A549 (cell line): Measurements from ENCODE around the gene MC5R. TPM values are rescaled to one million over a fixed set of nuclear protein-coding genes. Genes with fewer than 3 reads are reported as not detected.
A peak's percentile ranks its signal among the peaks of the same experiment; 100 is the strongest.
"Not testable (repeated sequence)": the region's sequence is repeated elsewhere in the genome, so short reads cannot be mapped to it uniquely, and the experiment has no call there.

Source experiments
- ATAC-seq, 2 experiments: fragments of 200-7000 bp in 1 of 2; fragments of >200 bp in 1 of 2; cut with Nextera tagmentation in 1 of 2; cut with Tn5 transposase in 1 of 2; 3 replicates each; pipeline versions ENCODE4 v1.8.0 to v1.9.1; 2018 to 2020; ENCODE audit warnings: mild to moderate bottlenecking in 1 of 2, moderate library complexity in 1 of 2
- CTCF ChIA-PET: fragments of 300-600 bp; sonication (Branson Sonifier 250); formaldehyde crosslinking; extraction: SDS; loops from one replicate; lab custom pipeline; 2021; ENCODE audit warnings: antibody characterized with exemption, inconsistent platforms; lab: Yijun Ruan, JAX
- POLR2A ChIA-PET: fragments of 350-600 bp; formaldehyde crosslinking; extraction: SDS; loops from one replicate; lab custom pipeline; 2021; ENCODE audit warnings: antibody characterized with exemption, inconsistent platforms; lab: Yijun Ruan, JAX
- DNase-seq, 2 experiments: peaks; one replicate each; pipeline versions ENCODE4 v3.0.0 to v3.0.0-alpha.2; 2011 to 2016; ENCODE audit warnings: low read depth in 1 of 2, low spot score in 1 of 2
- FAIRE-seq: peaks from 2 replicates; lab custom pipeline; 2011; peaks lifted over from hg19 to GRCh38; lab: Jason Lieb, UNC
- H3K27ac ChIP-seq, 2 experiments: fragments of >200 bp; sonication (Bioruptor Twin); formaldehyde crosslinking; 3 replicates each; pipeline ENCODE4 v1.5.1; 2016 to 2017
- H3K4me1 ChIP-seq: fragments of >200 bp; sonication (Bioruptor Twin); formaldehyde crosslinking; 3 replicates; pipeline ENCODE4 v1.6.1; 2016
- H3K4me2 ChIP-seq: fragments of >200 bp; sonication (Bioruptor Twin); formaldehyde crosslinking; 3 replicates; pipeline ENCODE4 v1.6.1; 2016
- H3K4me3 ChIP-seq: fragments of >200 bp; sonication (Bioruptor Twin); formaldehyde crosslinking; 3 replicates; pipeline ENCODE4 v1.5.1; 2016
- H3K9me3 ChIP-seq: fragments of >200 bp; sonication (Bioruptor Twin); formaldehyde crosslinking; 3 replicates; pipeline ENCODE4 v1.6.1; 2016
- ATOH8 ChIP-seq: fragments of 250-450 bp; sonication (Bioruptor Pico); IDR thresholded peaks from 2 replicates; pipeline ENCODE4 v1.5.0; 2020; ENCODE audit warnings: low read depth, mild to moderate bottlenecking, moderate library complexity
- BCL3 ChIP-seq: fragments of >200 bp; sonication (Bioruptor Twin); formaldehyde crosslinking; IDR thresholded peaks from 3 replicates; pipeline ENCODE4 v1.6.1; 2016
- CBX2 ChIP-seq: fragments of 200-600 bp; sonication (generic); IDR thresholded peaks from 2 replicates; pipeline ENCODE4 v1.6.1; 2016; ENCODE audit warnings: low read depth, mild to moderate bottlenecking, borderline replicate concordance
- ELK1 ChIP-seq: fragments of 150-350 bp; IDR thresholded peaks from 2 replicates; pipeline ENCODE4 v1.6.1; 2014; ENCODE audit warnings: low read depth, mild to moderate bottlenecking, low read length
- FOSB ChIP-seq: fragments of 250-450 bp; sonication (Bioruptor Pico); IDR thresholded peaks from 2 replicates; pipeline ENCODE4 v1.5.0; 2020; ENCODE audit warnings: mild to moderate bottlenecking, moderate library complexity
- HDAC2 ChIP-seq: fragments of 200-600 bp; sonication (generic); IDR thresholded peaks from 2 replicates; pipeline ENCODE4 v1.6.1; 2016
- HOXA7 ChIP-seq: fragments of 250-450 bp; sonication (Bioruptor Pico); IDR thresholded peaks from 2 replicates; pipeline ENCODE4 v1.5.0; 2020; ENCODE audit warnings: mild to moderate bottlenecking, moderate library complexity
- HOXB13 ChIP-seq: fragments of 250-450 bp; sonication (Bioruptor Pico); IDR thresholded peaks from 2 replicates; pipeline ENCODE4 v1.5.0; 2020; ENCODE audit warnings: low read depth, mild to moderate bottlenecking, moderate library complexity
- JUNB ChIP-seq: fragments of >200 bp; sonication (Bioruptor Twin); formaldehyde crosslinking; IDR thresholded peaks from 2 replicates; pipeline ENCODE4 v1.6.1; 2016
- KDM1A ChIP-seq: fragments of 200-600 bp; sonication (generic); IDR thresholded peaks from 2 replicates; pipeline ENCODE4 v1.6.1; 2016; ENCODE audit warnings: low read depth, mild to moderate bottlenecking
- MAZ ChIP-seq: fragments of 150-350 bp; IDR thresholded peaks from 2 replicates; pipeline ENCODE4 v1.6.1; 2014; ENCODE audit warnings: antibody characterized with exemption, low read depth, low read length, borderline replicate concordance
- NFE2L2 ChIP-seq: fragments of 150-350 bp; conservative IDR thresholded peaks from 2 replicates; pipeline ENCODE4 v1.6.1; 2014; ENCODE audit warnings: low read length
- NPAS2 ChIP-seq: fragments of 250-450 bp; sonication (Bioruptor Pico); IDR thresholded peaks from 2 replicates; pipeline ENCODE4 v1.8.0; 2022; ENCODE audit warnings: mild to moderate bottlenecking, moderate library complexity, borderline replicate concordance
- NR3C1 ChIP-seq: fragments of >200 bp; sonication (Bioruptor Twin); formaldehyde crosslinking; IDR thresholded peaks from 3 replicates; pipeline ENCODE4 v1.6.1; 2017
- RAD21 ChIP-seq, 2 experiments: fragments of >200 bp in 1 of 2; sonication (Bioruptor Twin) in 1 of 2; formaldehyde crosslinking in 1 of 2; IDR thresholded peaks in 1 of 2; conservative IDR thresholded peaks in 1 of 2; 2 replicates in 1 of 2; 3 replicates in 1 of 2; pipeline ENCODE4 v1.6.1; 2012 to 2018; ENCODE audit warnings: inconsistent platforms in 1 of 2
- REST ChIP-seq: fragments of 200-600 bp; sonication (generic); IDR thresholded peaks from 2 replicates; pipeline ENCODE4 v1.6.1; 2016; ENCODE audit warnings: antibody characterized with exemption, mild to moderate bottlenecking, moderate library complexity
- TP53 ChIP-seq: fragments of 250-450 bp; sonication (Bioruptor Pico); IDR thresholded peaks from 2 replicates; pipeline ENCODE4 v1.5.0; 2021; ENCODE audit warnings: mild to moderate bottlenecking, moderate library complexity
- ZC3H11A ChIP-seq: fragments of 450-650 bp; IDR thresholded peaks from 2 replicates; pipeline ENCODE4 v1.6.1; 2014; ENCODE audit warnings: antibody characterized with exemption, mild to moderate bottlenecking
- WGBS: methylation state at CpG from one replicate; pipeline ENCODE4 v1.1.6; 2017; ENCODE audit errors: missing lambda C conversion rate; 5-methylcytosine and 5-hydroxymethylcytosine counted together
- polyA plus RNA-seq, 4 experiments: library from polyadenylated mRNA; depleted of rRNA in 3 of 4; stranded (reverse); fragments of >200 nt; fragmentation: RNase III in 1 of 4; extraction: RNeasy Plus Mini Kit Qiagen cat#74134 plus additional on column Dnase treatment in 1 of 4; gene quantifications; 2 replicates in 3 of 4; 3 replicates in 1 of 4; pipeline ENCODE4 v1.2.3, GENCODE V29; 2011 to 2017

MC5R gene
- polyA plus RNA-seq, 2 of the 4 experiments (the other 2 are of a cell fraction) = not detected

- no peak for TF ChIP-seq NFE2L2
- no peak for TF ChIP-seq NPAS2 (CRISPR knock-in tag)
- no peak for TF ChIP-seq KDM1A
- TF ChIP-seq HOXB13 (CRISPR knock-in tag) = no peak
- no peak for TF ChIP-seq CBX2
- no peak for TF ChIP-seq BCL3
Observed at GRCh38 chr18:13849791-13850190, 25.8 kb downstream of the MC5R start (continued).

GRCh38 chr18:13862898-13863297 lies 38.9 kb downstream of the MC5R start:
- DNase-seq, CTCF ChIA-PET, H3K4me3 ChIP-seq, ATAC-seq, H3K27ac ChIP-seq, H3K4me1 ChIP-seq, POLR2A ChIA-PET, FAIRE-seq, H3K9me3 ChIP-seq: not testable (repeated sequence)
- H3K4me2 ChIP-seq = peak overlapping the region; percentile 32; the same call in 2 of the 3 replicates
- WGBS = 9% methylated on average over 4 of the region's 7 CpGs

- Histone ChIP-seq H3K4me3 (no peak overlapping the region), H3K4me2 (no peak overlapping the region), H3K9me3 (no peaks in the 10 kb centered on the region), H3K27ac (no peak overlapping the region), H3K4me1 (no peaks in the 10 kb centered on the region)
- FAIRE-seq = no peak
- TF ChIP-seq KDM1A (no peak), ATOH8 (CRISPR knock-in tag) (no peak), MAZ (no peak), NR3C1 (no peak), ZC3H11A (no peak), NPAS2 (CRISPR knock-in tag) (no peak), HOXA7 (no peak), REST (no peak), HDAC2 (no peak), ELK1 (no peak), FOSB (CRISPR knock-in tag) (no peak), RAD21 (conservative IDR thresholded peaks at IDR 0.05 in 1 of 2, IDR thresholded peaks at IDR 0.05 in 1 of 2) (no peak), JUNB (no peak), TP53 (CRISPR knock-in tag) (no peak), BCL3 (no peak)
- no peak for ATAC-seq
- ChIA-PET POLR2A (no interaction called here), CTCF (no interaction called here)
- WGBS = 39% methylated on average over 29 of the region's 51 CpGs
- no peak for DNase-seq
Observed at GRCh38 chr18:13868501-13869271, 44.7 kb downstream of the MC5R start.
